AG04449 (cell line): ENCODE measurements around the gene HOXC5.

Source experiments
- CTCF ChIA-PET: fragments of 350-600 bp; formaldehyde crosslinking; extraction: SDS; loops from one replicate; lab custom pipeline; 2021; ENCODE audit warnings: antibody characterized with exemption; lab: Yijun Ruan, JAX
- POLR2A ChIA-PET: fragments of 400-600, 350-600 bp; formaldehyde crosslinking; extraction: SDS; loops from one replicate; lab custom pipeline; 2020; ENCODE audit warnings: antibody characterized with exemption, inconsistent platforms; lab: Yijun Ruan, JAX
- DNase-seq: peaks from one replicate; pipeline ENCODE4 v3.0.0-alpha.2; 2010; ENCODE audit warnings: low read depth, low spot score
- H3K4me3 ChIP-seq: 2 replicates; pipeline ENCODE4 v1.5.1; 2011; ENCODE audit warnings: low read depth, mild to moderate bottlenecking, control low read depth, low read length
- CTCF ChIP-seq: IDR thresholded peaks from one replicate; pipeline ENCODE4 v1.5.1; 2011; ENCODE audit warnings: mild to moderate bottlenecking, moderate library complexity, low read length, control low read depth, inconsistent platforms; ENCODE audit not compliant: insufficient read depth; ENCODE audit errors: missing control alignments

HOXC5 gene

DNA sequence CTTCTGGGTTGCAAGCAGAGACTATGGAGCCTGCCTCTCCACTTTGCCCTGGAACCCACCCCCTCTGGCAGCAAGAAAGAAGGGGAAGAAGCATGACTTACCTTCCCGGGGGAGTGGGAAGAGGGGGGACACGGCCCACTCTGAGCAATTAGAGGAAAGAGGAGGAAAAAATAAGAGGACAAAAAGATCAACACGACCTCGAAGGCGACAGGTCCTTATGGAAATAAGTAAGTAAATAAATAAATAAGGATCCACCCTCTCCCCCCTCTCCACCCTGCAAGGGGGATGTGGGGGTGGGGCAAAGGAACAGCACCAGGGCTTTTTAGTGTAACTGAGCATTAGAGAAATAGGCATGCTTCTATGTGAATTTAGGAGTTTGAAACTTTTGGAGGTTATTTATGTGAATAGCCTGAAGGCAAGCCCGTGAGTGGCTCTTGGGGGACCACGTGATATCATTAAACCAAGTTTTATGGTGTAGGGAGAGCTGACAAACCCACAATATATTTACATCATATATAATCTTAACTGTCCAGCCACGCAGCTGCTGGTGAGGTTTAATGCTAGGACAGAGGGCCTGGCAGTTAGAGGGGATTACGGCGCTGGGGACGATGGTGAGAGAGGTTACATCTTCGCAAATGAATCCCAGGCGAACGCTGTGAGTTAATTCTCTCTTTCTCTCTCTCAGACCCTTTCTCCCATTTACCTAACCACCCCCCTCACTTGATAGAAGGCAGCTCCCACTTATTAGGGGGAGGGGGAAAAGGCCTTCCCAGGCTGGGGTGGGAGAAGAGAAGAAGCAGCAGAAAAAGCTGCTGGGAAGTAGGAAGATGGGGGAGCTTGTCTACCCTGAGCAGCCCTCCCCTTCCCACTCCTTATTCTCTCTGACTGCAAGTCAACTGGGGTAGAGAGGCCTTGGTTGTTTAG lies 4.8 kb downstream of the HOXC5 start:
- no peak for DNase-seq
- CTCF ChIA-PET = interaction anchor here (1.0 to 23.4 kb wide), 7 partner anchors 10 to 160 kb away, joined by 3 to 908 read pairs (median 5); partner anchors contain the start of genes HOXC10, HOXC4, HOXC6 and HOXC8
- TF ChIP-seq CTCF = no peak
- POLR2A ChIA-PET = interaction anchor here (0.6 to 0.7 kb wide), 3 partner anchors 29 to 158 kb away, joined by 3 to 5 read pairs (median 3); partner anchors contain the start of gene HOXC8
- no peak overlapping the region for H3K4me3 ChIP-seq

DNA sequence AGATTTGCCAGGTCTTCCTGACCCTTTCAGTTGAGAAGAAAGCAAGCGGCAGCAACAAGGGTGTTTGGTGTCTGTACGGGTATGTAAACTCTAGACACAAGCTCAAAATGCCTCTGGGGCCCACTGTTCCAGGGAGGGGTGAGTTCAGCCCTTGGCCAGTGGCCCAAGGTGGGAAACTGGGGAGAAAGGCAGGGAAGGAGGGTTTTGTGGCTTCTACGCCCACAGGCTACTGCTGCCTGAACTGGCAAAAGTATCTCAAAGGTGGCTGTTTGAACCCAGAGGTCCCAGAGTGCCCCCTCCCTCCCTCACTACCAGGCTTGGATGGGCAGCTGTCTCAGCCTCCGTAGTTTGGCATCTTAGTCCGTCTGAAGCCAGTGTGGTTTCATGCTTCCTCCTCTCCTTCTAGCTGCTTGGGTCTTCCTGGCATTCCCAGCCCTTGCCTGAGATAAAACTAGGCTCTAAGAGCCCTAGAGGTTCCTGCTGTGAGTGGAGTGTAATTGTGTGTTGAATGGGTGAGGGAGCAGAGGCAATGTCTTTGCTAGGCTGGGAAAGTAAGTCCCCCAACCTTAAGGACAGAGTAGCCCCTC lies 5.5 kb downstream of the HOXC5 start:
- ChIA-PET POLR2A (interaction anchor here (0.7 kb wide), 2 partner anchors 31 to 157 kb away, joined by 3 read pairs; no protein-coding TSS in a partner anchor), CTCF (interaction anchor here (1.0 to 23.4 kb wide), 5 partner anchors 12 to 159 kb away, joined by 3 to 908 read pairs (median 7); partner anchors contain the start of genes HOXC4, HOXC8, HOXC9 and SMUG1)
- no peak for TF ChIP-seq CTCF
- H3K4me3 ChIP-seq = no peak overlapping the region
- no peak for DNase-seq

DNA sequence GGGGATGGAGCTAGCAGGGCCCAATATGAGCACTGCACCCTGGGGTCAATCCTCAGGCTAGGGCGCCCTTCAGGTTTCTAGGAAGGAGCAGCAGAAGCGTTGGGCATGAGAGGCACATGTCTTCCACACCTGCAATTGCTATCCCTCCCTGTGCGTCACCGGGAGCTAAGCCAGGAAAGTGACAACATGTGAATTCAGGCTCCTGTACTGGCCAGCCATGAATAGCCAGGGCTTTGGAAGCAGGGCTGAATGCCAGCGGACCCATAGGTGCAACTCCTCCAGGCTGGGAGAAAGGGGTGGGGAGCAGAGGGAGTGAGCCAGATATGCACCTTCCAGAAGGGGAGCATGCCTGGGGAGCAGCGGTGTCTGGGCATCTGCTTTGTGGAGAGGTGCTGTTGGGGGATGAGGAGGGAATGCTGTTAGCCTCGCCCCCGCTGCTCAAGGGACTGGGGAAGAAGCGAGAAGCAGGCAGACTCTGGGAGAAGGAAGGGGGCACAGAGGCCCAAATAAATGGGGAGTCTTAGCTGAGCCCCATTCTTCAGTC lies 6.1 kb downstream of the HOXC5 start:
- CTCF ChIA-PET = interaction anchor here (1.2 to 23.4 kb wide), 5 partner anchors 12 to 159 kb away, joined by 3 to 908 read pairs (median 7); partner anchors contain the start of genes HOXC8, HOXC9 and SMUG1
- POLR2A ChIA-PET = interaction anchor here (0.7 kb wide), 1 partner anchor 156 kb away, joined by 3 read pairs; no protein-coding TSS in a partner anchor
- TF ChIP-seq CTCF = no peak
- no peak overlapping the region for H3K4me3 ChIP-seq
- DNase-seq = no peak

DNA sequence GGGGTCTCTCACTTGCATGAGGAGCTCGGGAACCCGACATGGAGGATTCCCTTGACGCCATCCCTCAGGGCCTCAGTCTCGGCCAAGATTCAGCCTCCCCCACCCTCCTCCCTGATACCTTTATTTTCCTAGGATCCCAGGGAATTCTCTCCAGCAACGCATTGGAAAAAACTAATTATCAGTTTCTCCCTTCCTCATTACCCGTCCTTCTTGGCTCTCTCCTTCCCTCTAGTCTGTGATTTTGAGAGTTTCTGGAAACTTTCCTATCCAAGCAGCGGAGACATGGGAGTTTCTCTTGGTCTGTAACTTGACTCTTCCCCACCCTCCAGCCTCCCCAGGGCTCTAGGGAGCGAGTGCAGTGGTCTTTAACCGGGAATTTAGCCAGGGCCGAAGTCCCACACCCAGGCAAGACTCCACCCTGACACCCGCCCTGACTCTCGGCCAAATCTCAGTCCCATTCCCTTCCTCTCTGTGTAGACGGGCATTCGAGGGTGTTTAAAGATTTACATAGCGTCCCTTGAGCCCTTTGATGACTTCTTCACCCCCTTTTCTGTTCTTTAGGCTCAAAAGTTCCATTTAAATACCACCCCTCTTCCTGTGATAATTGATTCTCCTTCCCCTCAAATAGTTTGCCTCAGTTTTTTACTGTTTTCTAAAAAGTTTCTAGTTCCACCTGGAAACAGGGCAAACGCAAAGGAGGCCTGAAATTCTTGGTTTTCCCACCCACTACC lies 6.7 kb downstream of the HOXC5 start:
- CTCF ChIA-PET = interaction anchor here (1.2 to 23.4 kb wide), 6 partner anchors 7 to 177 kb away, joined by 3 to 908 read pairs (median 10); partner anchors contain the start of genes HOXC5, HOXC8, HOXC9 and SMUG1
- no peak overlapping the region for H3K4me3 ChIP-seq
- no peak for TF ChIP-seq CTCF
- no peak for DNase-seq
- POLR2A ChIA-PET = no interaction called here

DNA sequence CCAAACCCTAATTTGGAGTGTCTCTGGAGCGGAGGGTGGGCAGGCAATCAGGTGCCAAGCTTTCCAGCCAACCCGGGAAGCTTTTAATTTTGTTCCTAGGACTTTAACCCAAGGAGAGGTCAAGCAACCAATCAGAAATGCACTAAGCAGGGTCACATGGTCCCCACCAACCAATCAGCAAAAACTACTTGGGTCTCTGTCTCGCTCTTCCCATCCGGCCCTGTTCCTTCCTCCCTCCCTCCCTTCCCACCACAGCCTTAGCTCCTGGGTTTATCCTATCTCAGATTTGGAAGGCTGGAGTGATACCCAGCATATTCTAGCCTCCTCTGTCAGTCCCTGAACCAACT lies 7.3 kb downstream of the HOXC5 start:
- TF ChIP-seq CTCF = no peak
- H3K4me3 ChIP-seq = no peak overlapping the region
- ChIA-PET CTCF (interaction anchor here (1.0 to 23.4 kb wide), 8 partner anchors 8 to 176 kb away, joined by 3 to 908 read pairs (median 5); partner anchors contain the start of genes HOXC10, HOXC5, HOXC8 and SMUG1), POLR2A (no interaction called here)
- no peak for DNase-seq
